H1 (cell line): Measurements from ENCODE around the gene ZFAND3. TPM values are rescaled to one million over a fixed set of nuclear protein-coding genes. Genes with fewer than 3 reads are reported as not detected.

ENCODE experiments used
- CTCF ChIA-PET: fragments of 300-600 bp; sonication (Branson Sonifier 250); formaldehyde crosslinking; loops from one replicate; lab custom pipeline; 2021; ENCODE audit not compliant: partially characterized antibody; lab: Charles Lee
- POLR2A ChIA-PET: fragments of 300-600 bp; sonication (Branson Sonifier 250); formaldehyde crosslinking; loops from one replicate; lab custom pipeline; 2021; ENCODE audit warnings: inconsistent platforms; ENCODE audit not compliant: partially characterized antibody; lab: Charles Lee
- DNase-seq, 2 experiments: peaks; one replicate each; pipeline versions ENCODE4 v3.0.0 to v3.0.0-alpha.2; 2010 to 2022; ENCODE audit warnings: low spot score in 2 of 2, low read depth in 1 of 2, mixed read lengths in 1 of 2
- FAIRE-seq: peaks from 2 replicates; lab custom pipeline; 2011; peaks lifted over from hg19 to GRCh38; lab: Jason Lieb, UNC
- H2AFZ ChIP-seq: 2 replicates; pipeline ENCODE4 v1.8.1; 2012; ENCODE audit warnings: low read length, inconsistent platforms
- H2AK5ac ChIP-seq: 2 replicates; pipeline ENCODE4 v1.6.1; 2013; ENCODE audit warnings: low read depth, low read length
- H2BK120ac ChIP-seq: replicated peaks from 2 replicates; pipeline ENCODE3; 2013; ENCODE audit warnings: low read depth, low read length, inconsistent platforms
- H2BK12ac ChIP-seq: 2 replicates; pipeline ENCODE4 v1.6.1; 2013; ENCODE audit warnings: low read depth, low read length
- H2BK15ac ChIP-seq: 2 replicates; pipeline ENCODE4 v1.6.1; 2013; ENCODE audit warnings: low read length
- H2BK20ac ChIP-seq: 2 replicates; pipeline ENCODE4 v1.6.1; 2013; ENCODE audit warnings: low read length
- H2BK5ac ChIP-seq: 2 replicates; pipeline ENCODE4 v1.6.1; 2013; ENCODE audit warnings: low read depth, low read length
- H3K14ac ChIP-seq: 2 replicates; pipeline ENCODE4 v1.6.1; 2013; ENCODE audit warnings: inconsistent platforms; ENCODE audit not compliant: insufficient read length
- H3K18ac ChIP-seq: 2 replicates; pipeline ENCODE4 v1.6.1; 2013; ENCODE audit warnings: low read length; ENCODE audit errors: extremely low read depth
- H3K23ac ChIP-seq: 2 replicates; pipeline ENCODE4 v1.6.1; 2013; ENCODE audit warnings: inconsistent platforms; ENCODE audit not compliant: insufficient read length
- H3K23me2 ChIP-seq: 2 replicates; pipeline ENCODE4 v1.6.1; 2013; ENCODE audit warnings: low read depth, low read length
- H3K27ac ChIP-seq: 2 replicates; pipeline ENCODE4 v1.6.1; 2011; ENCODE audit warnings: low read depth, low read length, inconsistent platforms
- H3K27me3 ChIP-seq, 4 experiments: replicated peaks in 1 of 4; 1 replicate in 1 of 4; 2 replicates in 3 of 4; pipeline versions ENCODE4 v1.6.1 to v1.8.1; 2011 to 2013; ENCODE audit warnings: low read length in 3 of 4, mild to moderate bottlenecking in 3 of 4, inconsistent platforms in 2 of 4, mixed read lengths in 2 of 4, moderate library complexity in 1 of 4; ENCODE audit not compliant: control insufficient read depth in 3 of 4, insufficient read depth in 3 of 4; ENCODE audit errors: extremely low read depth in 1 of 4
- H3K36me3 ChIP-seq, 4 experiments: 2 replicates each; pipeline versions ENCODE4 v1.6.1 to v1.8.1; 2011 to 2013; ENCODE audit warnings: mild to moderate bottlenecking in 4 of 4, low read length in 3 of 4, moderate library complexity in 2 of 4, control low read depth in 1 of 4, inconsistent platforms in 1 of 4; ENCODE audit not compliant: insufficient read depth in 4 of 4, control insufficient read depth in 2 of 4
- H3K4ac ChIP-seq: replicated peaks from 2 replicates; pipeline ENCODE3; 2013; ENCODE audit warnings: low read length, low read depth, mixed read lengths, inconsistent platforms; ENCODE audit not compliant: insufficient read length
- H3K4me1 ChIP-seq, 4 experiments: replicated peaks in 1 of 4; 1 replicate in 1 of 4; 2 replicates in 3 of 4; pipeline versions ENCODE4 v1.6.1 to v1.8.1; 2011 to 2013; ENCODE audit warnings: low read length in 3 of 4, inconsistent platforms in 2 of 4, mixed read lengths in 1 of 4; ENCODE audit not compliant: insufficient read depth in 4 of 4, control insufficient read depth in 3 of 4
- H3K4me2 ChIP-seq, 2 experiments: 2 replicates each; pipeline versions ENCODE4 v1.6.1 to v1.8.1; 2011 to 2013; ENCODE audit warnings: low read depth in 2 of 2, low read length in 2 of 2, control low read depth in 1 of 2, inconsistent platforms in 1 of 2, mild to moderate bottlenecking in 1 of 2; ENCODE audit not compliant: insufficient read depth in 1 of 2
- H3K4me3 ChIP-seq, 4 experiments: fragments of 200-600, 300-600 bp in 1 of 4; sonication (generic), shearing (Covaris generic), sonication (Bioruptor Twin) in 1 of 4; 2 replicates each; pipeline versions ENCODE4 v1.5.1 to v1.8.1; 2011 to 2016; ENCODE audit warnings: low read length in 4 of 4, low read depth in 3 of 4, control low read depth in 2 of 4, inconsistent platforms in 2 of 4, mild to moderate bottlenecking in 2 of 4, mixed read lengths in 1 of 4, moderate library complexity in 1 of 4; ENCODE audit not compliant: insufficient read depth in 2 of 4; ENCODE audit errors: extremely low read depth in 1 of 4
- H3K56ac ChIP-seq: replicated peaks from 2 replicates; pipeline ENCODE3; 2013; ENCODE audit warnings: low read depth, mild to moderate bottlenecking, mixed read lengths, low read length, inconsistent platforms; ENCODE audit not compliant: insufficient read length
- H3K79me1 ChIP-seq: 2 replicates; pipeline ENCODE4 v1.6.1; 2013; ENCODE audit warnings: low read depth, low read length, control low read depth
- H3K79me2 ChIP-seq, 2 experiments: 2 replicates each; pipeline versions ENCODE4 v1.6.1 to v1.8.1; 2012 to 2013; ENCODE audit warnings: low read length in 2 of 2, mild to moderate bottlenecking in 2 of 2, inconsistent platforms in 1 of 2; ENCODE audit not compliant: insufficient read depth in 2 of 2, control insufficient read depth in 1 of 2
- H3K9ac ChIP-seq, 4 experiments: replicated peaks in 1 of 4; 1 replicate in 1 of 4; 2 replicates in 3 of 4; pipeline versions ENCODE4 v1.6.1 to v1.8.1; 2011 to 2013; ENCODE audit warnings: low read depth in 3 of 4, low read length in 3 of 4, control low read depth in 2 of 4, mild to moderate bottlenecking in 2 of 4, moderate library complexity in 2 of 4, inconsistent platforms in 1 of 4; ENCODE audit errors: extremely low read depth in 1 of 4
- H3K9me3 ChIP-seq, 2 experiments: 2 replicates each; pipeline versions ENCODE4 v1.6.1 to v1.8.1; 2012 to 2013; ENCODE audit warnings: mild to moderate bottlenecking in 2 of 2, moderate library complexity in 2 of 2, control low read depth in 1 of 2, inconsistent platforms in 1 of 2, low read depth in 1 of 2, low read length in 1 of 2, mixed read lengths in 1 of 2; ENCODE audit not compliant: insufficient read depth in 2 of 2
- H4K20me1 ChIP-seq, 2 experiments: replicated peaks in 1 of 2; 2 replicates each; pipeline versions ENCODE3 to v1.8.1; 2011 to 2013; ENCODE audit warnings: inconsistent platforms in 2 of 2, low read length in 2 of 2, mild to moderate bottlenecking in 1 of 2; ENCODE audit not compliant: insufficient read depth in 2 of 2, control insufficient read depth in 1 of 2
- H4K5ac ChIP-seq: 2 replicates; pipeline ENCODE4 v1.6.1; 2013; ENCODE audit warnings: low read length, low read depth, mixed read lengths, inconsistent platforms; ENCODE audit not compliant: insufficient read length
- H4K8ac ChIP-seq: 2 replicates; pipeline ENCODE4 v1.8.0; 2013; ENCODE audit warnings: mild to moderate bottlenecking, moderate library complexity, low read length, inconsistent platforms; ENCODE audit not compliant: insufficient read depth; ENCODE audit errors: extremely low read depth
- H4K91ac ChIP-seq: replicated peaks from 2 replicates; pipeline ENCODE3; 2013; ENCODE audit warnings: low read length, mixed read lengths, inconsistent platforms; ENCODE audit not compliant: insufficient read length
- ATF3 ChIP-seq: IDR thresholded peaks from 2 replicates; pipeline ENCODE4 v1.6.1; 2011; ENCODE audit warnings: low read depth, mild to moderate bottlenecking, low read length; ENCODE audit not compliant: insufficient read depth
- CEBPB ChIP-seq: IDR thresholded peaks from 2 replicates; pipeline ENCODE4 v1.6.1; 2012; ENCODE audit warnings: low read depth, low read length
- CHD2 ChIP-seq: IDR thresholded peaks from 2 replicates; pipeline ENCODE4 v1.6.1; 2012; ENCODE audit warnings: low read length, improper control_type of control experiment
- CTBP2 ChIP-seq: IDR thresholded peaks from 2 replicates; pipeline ENCODE4 v1.7.0; 2011; ENCODE audit warnings: borderline replicate concordance, mild to moderate bottlenecking, moderate library complexity, mixed read lengths, low read length; ENCODE audit not compliant: insufficient read depth, insufficient read length
- EZH2 ChIP-seq: fragments of 200-600 bp; sonication (generic); IDR thresholded peaks from 2 replicates; pipeline ENCODE4 v1.7.1; 2012; ENCODE audit warnings: low read depth, mild to moderate bottlenecking, moderate library complexity, low read length, inconsistent platforms; ENCODE audit not compliant: severe bottlenecking
- JUN ChIP-seq: IDR thresholded peaks from 2 replicates; pipeline ENCODE4 v1.6.1; 2011; ENCODE audit warnings: low read depth, mild to moderate bottlenecking, improper control_type of control experiment, low read length
- MAX ChIP-seq: IDR thresholded peaks from 2 replicates; pipeline ENCODE4 v1.6.1; 2012; ENCODE audit warnings: inconsistent platforms
- POLR2A ChIP-seq, 2 experiments: IDR thresholded peaks; 1 replicate in 1 of 2; 2 replicates in 1 of 2; pipeline ENCODE4 v1.6.1; 2011; ENCODE audit warnings: low read depth in 2 of 2, low read length in 2 of 2, mild to moderate bottlenecking in 2 of 2; ENCODE audit errors: control extremely low read depth in 1 of 2
- RFX5 ChIP-seq: IDR thresholded peaks from 2 replicates; pipeline ENCODE4 v1.6.1; 2011; ENCODE audit warnings: low read depth, low read length, improper control_type of control experiment, borderline replicate concordance
- RXRA ChIP-seq: IDR thresholded peaks from 2 replicates; pipeline ENCODE4 v1.6.1; 2011; ENCODE audit warnings: low read depth, mild to moderate bottlenecking, low read length, moderate library complexity; ENCODE audit not compliant: insufficient read depth
- SIRT6 ChIP-seq: IDR thresholded peaks from one replicate; pipeline ENCODE4 v1.7.1; 2012; ENCODE audit warnings: low read length, inconsistent platforms
- TAF7 ChIP-seq: optimal IDR thresholded peaks from 2 replicates; pipeline ENCODE3; 2011; ENCODE audit warnings: low read depth, mild to moderate bottlenecking, inconsistent platforms, low read length, moderate library complexity, borderline replicate concordance
- WGBS, 2 experiments: shearing (Covaris generic) in 1 of 2; methylation state at CpG; one replicate each; pipeline versions ENCODE4 v1.1.6 to v1.1.7; 2013 to 2015; ENCODE audit warnings: low lambda C conversion rate in 2 of 2, mixed read lengths in 2 of 2, inconsistent platforms in 1 of 2, low coverage in 1 of 2, missing lambda C conversion rate in 1 of 2; ENCODE audit not compliant: insufficient replicate concordance in 2 of 2, insufficient coverage in 1 of 2, insufficient read length in 1 of 2; ENCODE audit errors: extremely low coverage in 1 of 2, missing lambda C conversion rate in 1 of 2; 5-methylcytosine and 5-hydroxymethylcytosine counted together
- polyA plus RNA-seq, 7 experiments: library from polyadenylated mRNA; depleted of rRNA in 3 of 7; stranded (reverse) in 5 of 7; unstranded in 2 of 7; fragments of >200 nt in 5 of 7; fragments of 200-250 nt in 2 of 7; gene quantifications; 1 replicate in 5 of 7; 2 replicates in 1 of 7; 4 replicates in 1 of 7; pipeline versions ENCODE4 v1.2.1 to v1.2.3, GENCODE V29; 2011 to 2013; ENCODE audit warnings: missing spikeins in 2 of 7, mixed read lengths in 2 of 7
- total RNA-seq: library from RNA; stranded (reverse); fragmentation: NEBNext Ultra II Directional; extraction: Animal tissue kit (Norgen Biotek cat#: 25700); gene quantifications from 2 replicates; pipeline ENCODE4 v1.2.1, GENCODE V29; 2021
- TF ChIP-seq, protein P1 (sequence below): IDR thresholded peaks from 2 replicates; pipeline ENCODE4 v1.6.1; 2012; ENCODE audit warnings: inconsistent platforms

The ZFAND3 gene
- total and polyA plus RNA-seq, 2 of the 8 experiments (the other 6 are each of a cell fraction or from before 2014, with no cell fraction given): 13.0 to 51.3 TPM

GRCh38 chr6:38079107-38079506 is 259.6 kb downstream of the ZFAND3 start:
- CTCF ChIA-PET: interaction anchor here (0.6 to 0.7 kb wide), 2 partner anchors 11 to 145 kb away, joined by 3 read pairs; no protein-coding TSS in a partner anchor
- TF ChIP-seq ATF3 (no peak), CHD2 (no peak), CTBP2 (no peak), CEBPB (no peak), RXRA (no peak), RFX5 (no peak), MAX (no peak), EZH2 (no peak), SIRT6 (no peak), TAF7 (no peak), POLR2A (IDR thresholded peaks at IDR 0.05; ENCODE audit: control extremely low read depth in 1 of 2, low read depth in 2 of 2, low read length in 2 of 2) (no peak), JUN (no peak)
- TF ChIP-seq, protein P1, sequence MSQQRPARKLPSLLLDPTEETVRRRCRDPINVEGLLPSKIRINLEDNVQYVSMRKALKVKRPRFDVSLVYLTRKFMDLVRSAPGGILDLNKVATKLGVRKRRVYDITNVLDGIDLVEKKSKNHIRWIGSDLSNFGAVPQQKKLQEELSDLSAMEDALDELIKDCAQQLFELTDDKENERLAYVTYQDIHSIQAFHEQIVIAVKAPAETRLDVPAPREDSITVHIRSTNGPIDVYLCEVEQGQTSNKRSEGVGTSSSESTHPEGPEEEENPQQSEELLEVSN: no peak

More at GRCh38 chr6:38079107-38079506, 259.6 kb downstream of the ZFAND3 start:
- Histone ChIP-seq H3K56ac (no peak overlapping the region), H3K79me2 (no peaks in the 10 kb centered on the region), H4K20me1 (peaks cover 2 to 3% of the 10 kb centered on the region in 2 experiments), H3K9me3 (no peaks in the 10 kb centered on the region), H2BK5ac (no peak overlapping the region), H3K4ac (no peak overlapping the region), H3K4me1 (peaks cover 0 to 4% (median 2%) of the 10 kb centered on the region in 4 experiments; a peak in 3 of 7 replicates), H3K9ac (no peak overlapping the region), H3K14ac (no peak overlapping the region), H4K5ac (no peak overlapping the region), H2AK5ac (no peak overlapping the region), H2BK20ac (no peak overlapping the region), H2BK120ac (no peak overlapping the region), H2AFZ (no peak overlapping the region), H3K79me1 (no peaks in the 10 kb centered on the region), H3K23ac (no peak overlapping the region), H3K4me2 (no peak overlapping the region), H4K91ac (no peak overlapping the region), H2BK12ac (no peak overlapping the region), H2BK15ac (no peak overlapping the region), H3K4me3 (no peak overlapping the region), H3K27me3 (no peaks in the 10 kb centered on the region), H4K8ac (no peak overlapping the region), H3K36me3 (no peaks in the 10 kb centered on the region), H3K23me2 (no peaks in the 10 kb centered on the region), H3K18ac (no peak overlapping the region), H3K27ac (no peak overlapping the region)
- FAIRE-seq (no peak), DNase-seq (no peak)
- POLR2A ChIA-PET: no interaction called here
- 100% methylated on average over 1 of the region's 1 CpG; no CpG with 5 or more reads in 1 of the 2 experiments for WGBS, 2 experiments
